GM19238 (cell line): Measurements from ENCODE around the gene RPL18.
"Not testable (repeated sequence)": the region's sequence is repeated elsewhere in the genome, so short reads cannot be mapped to it uniquely, and the experiment has no call there.

ENCODE experiments used
- DNase-seq: peaks from one replicate; pipeline ENCODE4 v3.0.0; 2011; ENCODE audit warnings: low spot score; ENCODE audit not compliant: insufficient read length

The RPL18 gene

GRCh38 chr19:48588670-48589401, 30.1 kb downstream of the RPL18 start:
- DNase-seq: peak; percentile 89

GRCh38 chr19:48587387-48587786, 31.6 kb downstream of the RPL18 start:
- no peak for DNase-seq

GRCh38 chr19:48582168-48582567, 36.8 kb downstream of the RPL18 start:
- no peak for DNase-seq

GRCh38 chr19:48578891-48579290, 40.1 kb downstream of the RPL18 start:
- no peak for DNase-seq

GRCh38 chr19:48577908-48578307, 41.1 kb downstream of the RPL18 start:
- DNase-seq: not testable (repeated sequence)

GRCh38 chr19:48575931-48576622, 42.9 kb downstream of the RPL18 start:
- DNase-seq: no peak

- DNase-seq: no peak
These were observed 45.8 kb downstream of the RPL18 start for GRCh38 chr19:48573163-48573505.

GRCh38 chr19:48571378-48572162, 47.4 kb downstream of the RPL18 start:
- DNase-seq: no peak

- DNase-seq: no peak
These were observed 49.2 kb downstream of the RPL18 start for GRCh38 chr19:48569814-48570213.

- DNase-seq: no peak
These were observed 50.6 kb downstream of the RPL18 start for GRCh38 chr19:48568345-48568886.
